DMS 273 treated with DMSO at 0.1 percent for 48 hours (cell line): ENCODE results near the gene XKR7.
A peak's percentile ranks its signal among the peaks of the same experiment; 100 is the strongest.

ENCODE experiments used
- DNase-seq: peaks from one replicate; lab custom pipeline; 2025; lab: John Stamatoyannopoulos, UW

Gene XKR7

GRCh38 chr20:31945319-31945718 is 22.6 kb upstream of the XKR7 start:
- no peak for DNase-seq

GRCh38 chr20:31945785-31946184 is 22.2 kb upstream of the XKR7 start:
- no peak for DNase-seq

GRCh38 chr20:31948008-31948407 is 19.9 kb upstream of the XKR7 start:
- no peak for DNase-seq

GRCh38 chr20:31949877-31950646 is 17.9 kb upstream of the XKR7 start:
- DNase-seq = no peak

- no peak for DNase-seq
Measured at GRCh38 chr20:31951203-31951529, 16.8 kb upstream of the XKR7 start.

GRCh38 chr20:31951530-31952453 is 16.2 kb upstream of the XKR7 start, which contains the start of gene PDRG1:
PDRG1 (minus strand) TSS chr20:31952046; CDS start chr20:31951961, 85 bp downstream.
- peak; percentile 93 for DNase-seq

- no peak for DNase-seq
Measured at GRCh38 chr20:31953556-31954148, 14.3 kb upstream of the XKR7 start.

- no peak for DNase-seq
Measured at GRCh38 chr20:31954500-31954899, 13.5 kb upstream of the XKR7 start.

GRCh38 chr20:31956556-31957526 is 11.1 kb upstream of the XKR7 start:
- DNase-seq = peak; percentile 87

GRCh38 chr20:31962761-31963160 is 5.2 kb upstream of the XKR7 start:
- DNase-seq = peak; percentile 81

GRCh38 chr20:31963889-31964288 is 4.1 kb upstream of the XKR7 start:
- DNase-seq = no peak

GRCh38 chr20:31966991-31967655 is 828 bp upstream of the XKR7 start:
- DNase-seq = no peak

GRCh38 chr20:31968291-31969126 is 558 bp downstream of the XKR7 start:
- DNase-seq = no peak

GRCh38 chr20:31969991-31970390 is 2.0 kb downstream of the XKR7 start:
- DNase-seq = no peak

GRCh38 chr20:31972471-31973021 is 4.6 kb downstream of the XKR7 start:
- DNase-seq = no peak

- no peak for DNase-seq
Measured at GRCh38 chr20:31974296-31974695, 6.3 kb downstream of the XKR7 start.

GRCh38 chr20:31974951-31975487 is 7.1 kb downstream of the XKR7 start:
- no peak for DNase-seq

- DNase-seq = no peak
Measured at GRCh38 chr20:31975874-31976273, 7.9 kb downstream of the XKR7 start.

- DNase-seq = no peak
Measured at GRCh38 chr20:31977080-31977479, 9.1 kb downstream of the XKR7 start.
